H1 (cell line): ENCODE measurements around the gene CAPN13. TPM values are rescaled to one million over a fixed set of nuclear protein-coding genes. Genes with fewer than 3 reads are reported as not detected.

ENCODE experiments used
- CTCF ChIA-PET: fragments of 300-600 bp; sonication (Branson Sonifier 250); formaldehyde crosslinking; loops from one replicate; lab custom pipeline; 2021; ENCODE audit not compliant: partially characterized antibody; lab: Charles Lee
- POLR2A ChIA-PET: fragments of 300-600 bp; sonication (Branson Sonifier 250); formaldehyde crosslinking; loops from one replicate; lab custom pipeline; 2021; ENCODE audit warnings: inconsistent platforms; ENCODE audit not compliant: partially characterized antibody; lab: Charles Lee
- DNase-seq, 2 experiments: peaks; one replicate each; pipeline versions ENCODE4 v3.0.0 to v3.0.0-alpha.2; 2010 to 2022; ENCODE audit warnings: low spot score in 2 of 2, low read depth in 1 of 2, mixed read lengths in 1 of 2
- FAIRE-seq: peaks from 2 replicates; lab custom pipeline; 2011; peaks lifted over from hg19 to GRCh38; lab: Jason Lieb, UNC
- H2AFZ ChIP-seq: 2 replicates; pipeline ENCODE4 v1.8.1; 2012; ENCODE audit warnings: low read length, inconsistent platforms
- H2AK5ac ChIP-seq: 2 replicates; pipeline ENCODE4 v1.6.1; 2013; ENCODE audit warnings: low read depth, low read length
- H2BK120ac ChIP-seq: replicated peaks from 2 replicates; pipeline ENCODE3; 2013; ENCODE audit warnings: low read depth, low read length, inconsistent platforms
- H2BK12ac ChIP-seq: 2 replicates; pipeline ENCODE4 v1.6.1; 2013; ENCODE audit warnings: low read depth, low read length
- H2BK15ac ChIP-seq: 2 replicates; pipeline ENCODE4 v1.6.1; 2013; ENCODE audit warnings: low read length
- H2BK20ac ChIP-seq: 2 replicates; pipeline ENCODE4 v1.6.1; 2013; ENCODE audit warnings: low read length
- H2BK5ac ChIP-seq: 2 replicates; pipeline ENCODE4 v1.6.1; 2013; ENCODE audit warnings: low read depth, low read length
- H3K14ac ChIP-seq: 2 replicates; pipeline ENCODE4 v1.6.1; 2013; ENCODE audit warnings: inconsistent platforms; ENCODE audit not compliant: insufficient read length
- H3K18ac ChIP-seq: 2 replicates; pipeline ENCODE4 v1.6.1; 2013; ENCODE audit warnings: low read length; ENCODE audit errors: extremely low read depth
- H3K23ac ChIP-seq: 2 replicates; pipeline ENCODE4 v1.6.1; 2013; ENCODE audit warnings: inconsistent platforms; ENCODE audit not compliant: insufficient read length
- H3K23me2 ChIP-seq: 2 replicates; pipeline ENCODE4 v1.6.1; 2013; ENCODE audit warnings: low read depth, low read length
- H3K27ac ChIP-seq: 2 replicates; pipeline ENCODE4 v1.6.1; 2011; ENCODE audit warnings: low read depth, low read length, inconsistent platforms
- H3K27me3 ChIP-seq, 4 experiments: replicated peaks in 1 of 4; 1 replicate in 1 of 4; 2 replicates in 3 of 4; pipeline versions ENCODE4 v1.6.1 to v1.8.1; 2011 to 2013; ENCODE audit warnings: low read length in 3 of 4, mild to moderate bottlenecking in 3 of 4, inconsistent platforms in 2 of 4, mixed read lengths in 2 of 4, moderate library complexity in 1 of 4; ENCODE audit not compliant: control insufficient read depth in 3 of 4, insufficient read depth in 3 of 4; ENCODE audit errors: extremely low read depth in 1 of 4
- H3K36me3 ChIP-seq, 4 experiments: 2 replicates each; pipeline versions ENCODE4 v1.6.1 to v1.8.1; 2011 to 2013; ENCODE audit warnings: mild to moderate bottlenecking in 4 of 4, low read length in 3 of 4, moderate library complexity in 2 of 4, control low read depth in 1 of 4, inconsistent platforms in 1 of 4; ENCODE audit not compliant: insufficient read depth in 4 of 4, control insufficient read depth in 2 of 4
- H3K4ac ChIP-seq: replicated peaks from 2 replicates; pipeline ENCODE3; 2013; ENCODE audit warnings: low read length, low read depth, mixed read lengths, inconsistent platforms; ENCODE audit not compliant: insufficient read length
- H3K4me1 ChIP-seq, 4 experiments: replicated peaks in 1 of 4; 1 replicate in 1 of 4; 2 replicates in 3 of 4; pipeline versions ENCODE4 v1.6.1 to v1.8.1; 2011 to 2013; ENCODE audit warnings: low read length in 3 of 4, inconsistent platforms in 2 of 4, mixed read lengths in 1 of 4; ENCODE audit not compliant: insufficient read depth in 4 of 4, control insufficient read depth in 3 of 4
- H3K4me2 ChIP-seq, 2 experiments: 2 replicates each; pipeline versions ENCODE4 v1.6.1 to v1.8.1; 2011 to 2013; ENCODE audit warnings: low read depth in 2 of 2, low read length in 2 of 2, control low read depth in 1 of 2, inconsistent platforms in 1 of 2, mild to moderate bottlenecking in 1 of 2; ENCODE audit not compliant: insufficient read depth in 1 of 2
- H3K4me3 ChIP-seq, 4 experiments: fragments of 200-600, 300-600 bp in 1 of 4; sonication (generic), shearing (Covaris generic), sonication (Bioruptor Twin) in 1 of 4; 2 replicates each; pipeline versions ENCODE4 v1.5.1 to v1.8.1; 2011 to 2016; ENCODE audit warnings: low read length in 4 of 4, low read depth in 3 of 4, control low read depth in 2 of 4, inconsistent platforms in 2 of 4, mild to moderate bottlenecking in 2 of 4, mixed read lengths in 1 of 4, moderate library complexity in 1 of 4; ENCODE audit not compliant: insufficient read depth in 2 of 4; ENCODE audit errors: extremely low read depth in 1 of 4
- H3K56ac ChIP-seq: replicated peaks from 2 replicates; pipeline ENCODE3; 2013; ENCODE audit warnings: low read depth, mild to moderate bottlenecking, mixed read lengths, low read length, inconsistent platforms; ENCODE audit not compliant: insufficient read length
- H3K79me1 ChIP-seq: 2 replicates; pipeline ENCODE4 v1.6.1; 2013; ENCODE audit warnings: low read depth, low read length, control low read depth
- H3K79me2 ChIP-seq, 2 experiments: 2 replicates each; pipeline versions ENCODE4 v1.6.1 to v1.8.1; 2012 to 2013; ENCODE audit warnings: low read length in 2 of 2, mild to moderate bottlenecking in 2 of 2, inconsistent platforms in 1 of 2; ENCODE audit not compliant: insufficient read depth in 2 of 2, control insufficient read depth in 1 of 2
- H3K9ac ChIP-seq, 4 experiments: replicated peaks in 1 of 4; 1 replicate in 1 of 4; 2 replicates in 3 of 4; pipeline versions ENCODE4 v1.6.1 to v1.8.1; 2011 to 2013; ENCODE audit warnings: low read depth in 3 of 4, low read length in 3 of 4, control low read depth in 2 of 4, mild to moderate bottlenecking in 2 of 4, moderate library complexity in 2 of 4, inconsistent platforms in 1 of 4; ENCODE audit errors: extremely low read depth in 1 of 4
- H3K9me3 ChIP-seq, 2 experiments: 2 replicates each; pipeline versions ENCODE4 v1.6.1 to v1.8.1; 2012 to 2013; ENCODE audit warnings: mild to moderate bottlenecking in 2 of 2, moderate library complexity in 2 of 2, control low read depth in 1 of 2, inconsistent platforms in 1 of 2, low read depth in 1 of 2, low read length in 1 of 2, mixed read lengths in 1 of 2; ENCODE audit not compliant: insufficient read depth in 2 of 2
- H4K20me1 ChIP-seq, 2 experiments: replicated peaks in 1 of 2; 2 replicates each; pipeline versions ENCODE3 to v1.8.1; 2011 to 2013; ENCODE audit warnings: inconsistent platforms in 2 of 2, low read length in 2 of 2, mild to moderate bottlenecking in 1 of 2; ENCODE audit not compliant: insufficient read depth in 2 of 2, control insufficient read depth in 1 of 2
- H4K5ac ChIP-seq: 2 replicates; pipeline ENCODE4 v1.6.1; 2013; ENCODE audit warnings: low read length, low read depth, mixed read lengths, inconsistent platforms; ENCODE audit not compliant: insufficient read length
- H4K8ac ChIP-seq: 2 replicates; pipeline ENCODE4 v1.8.0; 2013; ENCODE audit warnings: mild to moderate bottlenecking, moderate library complexity, low read length, inconsistent platforms; ENCODE audit not compliant: insufficient read depth; ENCODE audit errors: extremely low read depth
- H4K91ac ChIP-seq: replicated peaks from 2 replicates; pipeline ENCODE3; 2013; ENCODE audit warnings: low read length, mixed read lengths, inconsistent platforms; ENCODE audit not compliant: insufficient read length
- ATF3 ChIP-seq: IDR thresholded peaks from 2 replicates; pipeline ENCODE4 v1.6.1; 2011; ENCODE audit warnings: low read depth, mild to moderate bottlenecking, low read length; ENCODE audit not compliant: insufficient read depth
- CBX8 ChIP-seq: fragments of 300-800, 300-1000 bp; sonication (generic); IDR thresholded peaks from 2 replicates; pipeline ENCODE4 v1.7.1; 2016; ENCODE audit warnings: low read depth, low read length, borderline replicate concordance
- CTCF ChIP-seq, 3 experiments: IDR thresholded peaks; 1 replicate in 2 of 3; 2 replicates in 1 of 3; pipeline versions ENCODE4 v1.5.1 to v1.6.1; 2011; ENCODE audit warnings: low read length in 3 of 3, mild to moderate bottlenecking in 3 of 3, inconsistent platforms in 2 of 3, low read depth in 1 of 3, moderate library complexity in 1 of 3; ENCODE audit not compliant: insufficient read depth in 1 of 3; ENCODE audit errors: control extremely low read depth in 1 of 3
- EP300 ChIP-seq, 2 experiments: IDR thresholded peaks; 1 replicate in 1 of 2; 2 replicates in 1 of 2; pipeline ENCODE4 v1.6.1; 2011 to 2012; ENCODE audit warnings: low read depth in 2 of 2, low read length in 2 of 2, mild to moderate bottlenecking in 2 of 2, borderline replicate concordance in 1 of 2, inconsistent platforms in 1 of 2, moderate library complexity in 1 of 2
- KDM4A ChIP-seq: IDR thresholded peaks from one replicate; pipeline ENCODE4 v1.7.1; 2012; ENCODE audit warnings: low read depth, mild to moderate bottlenecking, moderate library complexity, low read length, inconsistent platforms; ENCODE audit not compliant: severe bottlenecking
- MAFK ChIP-seq: IDR thresholded peaks from 2 replicates; pipeline ENCODE4 v1.6.1; 2012; ENCODE audit warnings: low read depth, mild to moderate bottlenecking, improper control_type of control experiment, low read length
- NRF1 ChIP-seq: IDR thresholded peaks from 2 replicates; pipeline ENCODE4 v1.6.1; 2011; ENCODE audit warnings: mild to moderate bottlenecking, low read depth, low read length, improper control_type of control experiment
- PHF8 ChIP-seq: fragments of 200-600 bp; sonication (generic); conservative IDR thresholded peaks from 2 replicates; pipeline ENCODE4 v1.7.1; 2012; ENCODE audit warnings: low read depth, mild to moderate bottlenecking, inconsistent platforms, low read length, moderate library complexity
- SIRT6 ChIP-seq: IDR thresholded peaks from one replicate; pipeline ENCODE4 v1.7.1; 2012; ENCODE audit warnings: low read length, inconsistent platforms
- SUZ12 ChIP-seq: fragments of 200-600 bp; sonication (generic); IDR thresholded peaks from 2 replicates; pipeline ENCODE4 v1.6.1; 2012; ENCODE audit warnings: mild to moderate bottlenecking, inconsistent platforms, low read length, moderate library complexity, mixed read lengths
- WGBS, 2 experiments: shearing (Covaris generic) in 1 of 2; methylation state at CpG; one replicate each; pipeline versions ENCODE4 v1.1.6 to v1.1.7; 2013 to 2015; ENCODE audit warnings: low lambda C conversion rate in 2 of 2, mixed read lengths in 2 of 2, inconsistent platforms in 1 of 2, low coverage in 1 of 2, missing lambda C conversion rate in 1 of 2; ENCODE audit not compliant: insufficient replicate concordance in 2 of 2, insufficient coverage in 1 of 2, insufficient read length in 1 of 2; ENCODE audit errors: extremely low coverage in 1 of 2, missing lambda C conversion rate in 1 of 2; 5-methylcytosine and 5-hydroxymethylcytosine counted together
- polyA plus RNA-seq, 7 experiments: library from polyadenylated mRNA; depleted of rRNA in 3 of 7; stranded (reverse) in 5 of 7; unstranded in 2 of 7; fragments of >200 nt in 5 of 7; fragments of 200-250 nt in 2 of 7; gene quantifications; 1 replicate in 5 of 7; 2 replicates in 1 of 7; 4 replicates in 1 of 7; pipeline versions ENCODE4 v1.2.1 to v1.2.3, GENCODE V29; 2011 to 2013; ENCODE audit warnings: missing spikeins in 2 of 7, mixed read lengths in 2 of 7
- total RNA-seq: library from RNA; stranded (reverse); fragmentation: NEBNext Ultra II Directional; extraction: Animal tissue kit (Norgen Biotek cat#: 25700); gene quantifications from 2 replicates; pipeline ENCODE4 v1.2.1, GENCODE V29; 2021

CAPN13 gene
- total and polyA plus RNA-seq, 2 of the 8 experiments (the other 6 are each of a cell fraction or from before 2014, with no cell fraction given): 2.4 TPM

- Histone ChIP-seq H3K4me3 (no peak overlapping the region), H3K36me3 (no peaks in the 10 kb centered on the region), H3K4me1 (peaks cover 2 to 13% (median 10%) of the 10 kb centered on the region in 4 experiments; a peak in 5 of 7 replicates), H3K79me2 (no peaks in the 10 kb centered on the region), H2AK5ac (no peak overlapping the region), H2BK5ac (no peak overlapping the region; the same call in 1 of the 2 replicates), H3K9me3 (no peaks in the 10 kb centered on the region), H2BK12ac (peak overlapping the region; percentile 32; the same call in 1 of the 2 replicates), H3K56ac (no peak overlapping the region), H3K9ac (no peak overlapping the region), H3K18ac (no peak overlapping the region), H3K27ac (no peak overlapping the region), H3K23ac (no peak overlapping the region), H4K8ac (no peak overlapping the region), H3K4ac (peak overlapping the region; percentile 40), H3K79me1 (no peaks in the 10 kb centered on the region), H4K20me1 (no peaks in the 10 kb centered on the region), H3K4me2 (no peak overlapping the region), H2BK20ac (peak overlapping the region; percentile 66; the same call in 1 of the 2 replicates), H2BK15ac (no peak overlapping the region), H4K91ac (peak overlapping the region; percentile 1), H4K5ac (no peak overlapping the region), H2BK120ac (no peak overlapping the region), H3K27me3 (no peaks in the 10 kb centered on the region), H3K23me2 (no peaks in the 10 kb centered on the region), H2AFZ (0 out of 2 replicates have a peak overlapping the region, but pooled peaks have one; percentile 46), H3K14ac (no peak overlapping the region)
- 74% methylated on average over 5 of the region's 5 CpGs; no CpG with 5 or more reads in 1 of the 2 experiments for WGBS, 2 experiments
- ChIA-PET POLR2A (interaction anchor here (1.0 to 3.0 kb wide), 4 partner anchors 7 to 25 kb away, joined by 3 to 13 read pairs (median 4); partner anchors contain the start of gene CAPN13), CTCF (interaction anchor here (1.0 to 3.6 kb wide), 7 partner anchors 8 to 780 kb away, joined by 3 to 15 read pairs (median 4); partner anchors contain the start of gene CAPN13)
- no peak for TF ChIP-seq NRF1
- no peak for TF ChIP-seq ATF3
- TF ChIP-seq SUZ12: no peak
- no peak for TF ChIP-seq CTCF (IDR thresholded peaks at IDR 0.05; ENCODE audit: control extremely low read depth in 1 of 3, insufficient read depth in 1 of 3, low read depth in 1 of 3, low read length in 3 of 3)
- no peak for TF ChIP-seq SIRT6
- TF ChIP-seq CBX8: no peak
- TF ChIP-seq KDM4A: no peak
- TF ChIP-seq MAFK: no peak
- no peak for TF ChIP-seq EP300 (IDR thresholded peaks at IDR 0.05; ENCODE audit: borderline replicate concordance in 1 of 2, low read depth in 2 of 2, low read length in 2 of 2)
- no peak for TF ChIP-seq PHF8
- FAIRE-seq: no peak
- DNase-seq: no peak
Observed at GRCh38 chr2:30799366-30799765, 7.9 kb downstream of the CAPN13 start.
